ENCODE results near the gene RANBP3.

Gene RANBP3

GRCh38 chr19:5953030-5953589 lies 24.8 kb downstream of the RANBP3 start:
- no peak overlapping the region for H3K4me3 ChIP-seq (ENCODE audit: low read length)
- no peaks in the 10 kb centered on the region for H3K9me3 ChIP-seq (ENCODE audit: control insufficient read depth, low read length)
- peaks cover 3% of the 10 kb centered on the region for H3K36me3 ChIP-seq (ENCODE audit: control insufficient read depth, insufficient read depth, low read length, severe bottlenecking)
- H3K4me1 ChIP-seq (ENCODE audit: control insufficient read depth, insufficient read depth, low read length) = peaks cover 31% of the 10 kb centered on the region
- H3K27me3 ChIP-seq (replicated peaks; ENCODE audit: control insufficient read depth, insufficient read depth, low read length) = no peaks in the 10 kb centered on the region
- no peak for DNase-seq (ENCODE audit: low read depth)
- no peak overlapping the region for H3K9ac ChIP-seq (ENCODE audit: low read length)

GRCh38 chr19:5952193-5953029 lies 25.5 kb downstream of the RANBP3 start:
- no peaks in the 10 kb centered on the region for H3K27me3 ChIP-seq (replicated peaks; ENCODE audit: control insufficient read depth, insufficient read depth, low read length)
- no peaks in the 10 kb centered on the region for H3K36me3 ChIP-seq (ENCODE audit: control insufficient read depth, insufficient read depth, low read length, severe bottlenecking)
- peaks cover 38% of the 10 kb centered on the region for H3K4me1 ChIP-seq (ENCODE audit: control insufficient read depth, insufficient read depth, low read length)
- no peak for DNase-seq (ENCODE audit: low read depth)
- no peaks in the 10 kb centered on the region for H3K9me3 ChIP-seq (ENCODE audit: control insufficient read depth, low read length)
- H3K9ac ChIP-seq (ENCODE audit: low read length) = no peak overlapping the region
- no peak overlapping the region for H3K4me3 ChIP-seq (ENCODE audit: low read length)

DNA sequence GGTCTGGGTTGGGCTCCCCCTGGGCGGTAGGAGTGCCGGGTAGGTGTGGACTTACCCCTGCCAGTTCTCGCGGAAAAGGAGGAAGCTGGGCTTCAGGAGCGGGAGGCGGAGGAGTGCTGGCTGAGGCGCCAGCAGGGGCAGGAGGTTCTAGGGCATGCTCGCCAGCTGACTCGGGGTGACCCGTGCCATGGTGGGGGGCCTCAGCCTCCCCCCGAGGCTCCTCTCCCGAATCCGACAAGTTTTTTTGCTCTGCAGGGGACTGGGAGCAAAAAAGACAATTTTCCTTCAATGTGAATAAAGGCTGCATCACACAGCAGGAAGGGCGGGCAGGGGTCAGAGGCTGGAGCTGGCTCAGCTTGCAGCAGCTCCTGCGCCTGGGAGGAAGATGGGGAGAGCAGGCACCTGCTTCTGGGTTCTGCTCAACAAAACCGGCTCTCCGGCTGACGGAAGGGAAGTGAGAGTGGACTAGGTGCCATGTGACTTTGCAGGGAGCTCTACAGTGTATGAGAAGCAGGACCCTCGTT lies 26.5 kb downstream of the RANBP3 start:
- Histone ChIP-seq H3K4me3 (ENCODE audit: low read length) (no peak overlapping the region), H3K27me3 (replicated peaks; ENCODE audit: control insufficient read depth, insufficient read depth, low read length) (no peaks in the 10 kb centered on the region), H3K4me1 (ENCODE audit: control insufficient read depth, insufficient read depth, low read length) (peaks cover 46% of the 10 kb centered on the region), H3K9me3 (ENCODE audit: control insufficient read depth, low read length) (no peaks in the 10 kb centered on the region), H3K9ac (ENCODE audit: low read length) (no peak overlapping the region), H3K36me3 (ENCODE audit: control insufficient read depth, insufficient read depth, low read length, severe bottlenecking) (no peaks in the 10 kb centered on the region)
- DNase-seq (ENCODE audit: low read depth) = no peak

DNA sequence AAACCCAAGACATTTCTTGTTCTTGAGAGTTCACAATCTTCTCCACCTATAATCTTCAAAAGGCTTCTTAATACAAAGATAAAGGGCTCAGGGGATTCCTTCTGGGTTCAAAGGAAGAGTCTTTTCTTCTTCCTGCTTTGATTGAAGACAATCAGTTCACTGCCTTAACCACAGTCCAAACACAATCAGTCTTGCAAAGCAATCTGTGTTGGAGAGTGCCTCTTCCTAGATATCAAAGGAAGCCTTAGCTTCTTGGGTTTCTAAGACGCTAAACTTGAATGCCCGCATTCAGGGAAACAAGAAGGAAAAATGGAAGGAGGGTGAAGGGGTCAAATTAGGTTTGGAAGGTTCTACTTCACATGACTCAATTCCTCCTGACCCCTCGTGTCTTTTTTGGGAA lies 27.2 kb downstream of the RANBP3 start:
- Histone ChIP-seq H3K36me3 (ENCODE audit: control insufficient read depth, insufficient read depth, low read length, severe bottlenecking) (no peaks in the 10 kb centered on the region), H3K4me3 (ENCODE audit: low read length) (no peak overlapping the region), H3K27me3 (replicated peaks; ENCODE audit: control insufficient read depth, insufficient read depth, low read length) (no peaks in the 10 kb centered on the region), H3K9ac (ENCODE audit: low read length) (no peak overlapping the region), H3K4me1 (ENCODE audit: control insufficient read depth, insufficient read depth, low read length) (peaks cover 47% of the 10 kb centered on the region), H3K9me3 (ENCODE audit: control insufficient read depth, low read length) (no peaks in the 10 kb centered on the region)
- no peak for DNase-seq (ENCODE audit: low read depth)

DNA sequence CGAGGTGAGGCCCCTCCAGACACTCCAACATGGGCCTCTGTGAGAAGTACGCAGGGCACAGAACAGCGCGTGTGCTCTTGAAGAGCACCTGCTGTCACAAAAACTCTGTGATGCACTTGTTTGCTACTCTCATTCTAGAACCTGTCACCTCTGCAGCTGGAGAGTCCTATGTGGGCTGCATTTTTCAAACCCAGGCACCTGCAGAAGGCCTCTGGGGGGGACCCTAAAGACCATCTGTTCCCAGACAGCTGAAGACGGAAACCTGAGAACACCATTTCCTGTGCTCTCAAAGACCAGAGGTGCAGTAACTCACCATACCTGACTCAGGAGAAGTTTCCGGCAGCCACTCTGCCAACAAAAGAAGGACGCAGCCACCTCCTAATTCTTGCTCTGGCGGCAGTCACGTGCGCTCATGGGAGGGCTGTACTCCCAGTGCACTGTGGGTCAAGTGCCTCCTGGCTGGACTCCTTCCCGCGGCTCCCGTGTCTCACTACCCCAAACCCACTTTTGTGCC lies 28.1 kb downstream of the RANBP3 start:
- no peak overlapping the region for H3K4me3 ChIP-seq (ENCODE audit: low read length)
- DNase-seq (ENCODE audit: low read depth) = no peak
- H3K4me1 ChIP-seq (ENCODE audit: control insufficient read depth, insufficient read depth, low read length) = peaks cover 40% of the 10 kb centered on the region
- no peaks in the 10 kb centered on the region for H3K9me3 ChIP-seq (ENCODE audit: control insufficient read depth, low read length)
- no peaks in the 10 kb centered on the region for H3K36me3 ChIP-seq (ENCODE audit: control insufficient read depth, insufficient read depth, low read length, severe bottlenecking)
- H3K27me3 ChIP-seq (replicated peaks; ENCODE audit: control insufficient read depth, insufficient read depth, low read length) = no peaks in the 10 kb centered on the region
- H3K9ac ChIP-seq (ENCODE audit: low read length) = no peak overlapping the region

DNA sequence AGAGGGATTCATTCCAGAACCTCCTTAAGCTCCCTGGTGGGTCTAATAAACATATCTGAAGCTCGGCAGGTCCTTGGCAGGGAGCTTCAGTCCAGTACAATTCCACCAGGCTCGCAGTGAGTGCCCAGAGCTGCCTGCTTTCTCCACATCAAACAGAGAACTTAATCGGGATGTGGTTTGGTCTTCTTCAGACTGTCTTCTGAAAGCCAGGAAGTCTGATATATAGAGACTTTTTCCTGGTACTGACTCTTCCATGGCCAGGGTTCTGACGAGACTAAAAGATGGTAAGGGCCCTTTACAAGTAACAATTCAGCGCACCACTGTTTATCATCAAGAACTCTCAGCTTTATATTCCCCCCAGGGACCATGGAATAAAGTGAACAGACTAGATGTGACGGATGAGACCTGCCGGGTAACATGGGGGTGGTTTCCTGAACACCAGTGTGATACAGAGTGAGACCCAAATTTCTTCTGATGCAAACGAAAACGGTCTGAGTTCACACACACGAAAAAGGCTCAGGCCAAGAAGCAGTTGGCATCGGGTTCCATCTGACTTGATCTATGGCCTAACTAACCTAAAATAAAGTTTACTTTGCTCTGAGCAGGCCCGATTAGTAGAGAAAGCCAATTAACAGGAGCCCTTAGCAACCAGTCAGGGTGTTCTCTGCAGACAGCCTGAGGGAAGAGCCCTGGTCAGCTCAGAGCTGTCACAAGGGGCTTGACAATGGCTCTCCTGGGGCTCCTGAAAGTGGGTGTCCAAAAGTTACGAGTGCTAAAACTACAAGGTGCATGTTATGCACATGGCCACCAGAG lies 29.0 kb downstream of the RANBP3 start:
- Histone ChIP-seq H3K9ac (ENCODE audit: low read length) (no peak overlapping the region), H3K4me1 (ENCODE audit: control insufficient read depth, insufficient read depth, low read length) (peaks cover 32% of the 10 kb centered on the region), H3K4me3 (ENCODE audit: low read length) (no peak overlapping the region), H3K9me3 (ENCODE audit: control insufficient read depth, low read length) (no peaks in the 10 kb centered on the region), H3K27me3 (replicated peaks; ENCODE audit: control insufficient read depth, insufficient read depth, low read length) (no peaks in the 10 kb centered on the region), H3K36me3 (ENCODE audit: control insufficient read depth, insufficient read depth, low read length, severe bottlenecking) (no peaks in the 10 kb centered on the region)
- DNase-seq (ENCODE audit: low read depth) = no peak

GRCh38 chr19:5947435-5947834 lies 30.5 kb downstream of the RANBP3 start:
- Histone ChIP-seq H3K9ac (ENCODE audit: low read length) (peak overlapping the region; percentile 76), H3K27me3 (replicated peaks; ENCODE audit: control insufficient read depth, insufficient read depth, low read length) (no peaks in the 10 kb centered on the region), H3K4me1 (ENCODE audit: control insufficient read depth, insufficient read depth, low read length) (peaks cover 29% of the 10 kb centered on the region), H3K36me3 (ENCODE audit: control insufficient read depth, insufficient read depth, low read length, severe bottlenecking) (no peaks in the 10 kb centered on the region), H3K4me3 (ENCODE audit: low read length) (peak overlapping the region; percentile 59), H3K9me3 (ENCODE audit: control insufficient read depth, low read length) (no peaks in the 10 kb centered on the region)
- DNase-seq (ENCODE audit: low read depth) = no peak

- Histone ChIP-seq H3K4me3 (ENCODE audit: low read length) (no peak overlapping the region), H3K36me3 (ENCODE audit: control insufficient read depth, insufficient read depth, low read length, severe bottlenecking) (peaks cover 24% of the 10 kb centered on the region), H3K27me3 (replicated peaks; ENCODE audit: control insufficient read depth, insufficient read depth, low read length) (no peaks in the 10 kb centered on the region), H3K4me1 (ENCODE audit: control insufficient read depth, insufficient read depth, low read length) (peaks cover 28% of the 10 kb centered on the region), H3K9me3 (ENCODE audit: control insufficient read depth, low read length) (no peaks in the 10 kb centered on the region), H3K9ac (ENCODE audit: low read length) (no peak overlapping the region)
- DNase-seq (ENCODE audit: low read depth) = peak; percentile 28
These were observed 34.3 kb downstream of the RANBP3 start for GRCh38 chr19:5943623-5944022.

GRCh38 chr19:5943045-5943444 lies 34.9 kb downstream of the RANBP3 start:
- DNase-seq (ENCODE audit: low read depth) = no peak
- no peak overlapping the region for H3K9ac ChIP-seq (ENCODE audit: low read length)
- H3K9me3 ChIP-seq (ENCODE audit: control insufficient read depth, low read length) = no peaks in the 10 kb centered on the region
- H3K4me1 ChIP-seq (ENCODE audit: control insufficient read depth, insufficient read depth, low read length) = peaks cover 28% of the 10 kb centered on the region
- H3K36me3 ChIP-seq (ENCODE audit: control insufficient read depth, insufficient read depth, low read length, severe bottlenecking) = peaks cover 26% of the 10 kb centered on the region
- no peak overlapping the region for H3K4me3 ChIP-seq (ENCODE audit: low read length)
- H3K27me3 ChIP-seq (replicated peaks; ENCODE audit: control insufficient read depth, insufficient read depth, low read length) = no peaks in the 10 kb centered on the region

GRCh38 chr19:5941673-5942072 lies 36.3 kb downstream of the RANBP3 start:
- Histone ChIP-seq H3K36me3 (ENCODE audit: control insufficient read depth, insufficient read depth, low read length, severe bottlenecking) (peaks cover 33% of the 10 kb centered on the region), H3K9me3 (ENCODE audit: control insufficient read depth, low read length) (no peaks in the 10 kb centered on the region), H3K9ac (ENCODE audit: low read length) (no peak overlapping the region), H3K4me1 (ENCODE audit: control insufficient read depth, insufficient read depth, low read length) (peaks cover 16% of the 10 kb centered on the region), H3K27me3 (replicated peaks; ENCODE audit: control insufficient read depth, insufficient read depth, low read length) (no peaks in the 10 kb centered on the region), H3K4me3 (ENCODE audit: low read length) (no peak overlapping the region)
- DNase-seq (ENCODE audit: low read depth) = no peak

All from adipocyte (in vitro differentiated cells).